ENCODE data around the gene ZNF326.
A peak's percentile ranks its signal among the peaks of the same experiment; 100 is the strongest.

ZNF326 gene

GRCh38 chr1:90023691-90024090 lies 28.8 kb downstream of the ZNF326 start:
- H3K4me3 ChIP-seq (replicated peaks; ENCODE audit: low read depth, low read length): no peak overlapping the region
- TF ChIP-seq, protein P1, sequence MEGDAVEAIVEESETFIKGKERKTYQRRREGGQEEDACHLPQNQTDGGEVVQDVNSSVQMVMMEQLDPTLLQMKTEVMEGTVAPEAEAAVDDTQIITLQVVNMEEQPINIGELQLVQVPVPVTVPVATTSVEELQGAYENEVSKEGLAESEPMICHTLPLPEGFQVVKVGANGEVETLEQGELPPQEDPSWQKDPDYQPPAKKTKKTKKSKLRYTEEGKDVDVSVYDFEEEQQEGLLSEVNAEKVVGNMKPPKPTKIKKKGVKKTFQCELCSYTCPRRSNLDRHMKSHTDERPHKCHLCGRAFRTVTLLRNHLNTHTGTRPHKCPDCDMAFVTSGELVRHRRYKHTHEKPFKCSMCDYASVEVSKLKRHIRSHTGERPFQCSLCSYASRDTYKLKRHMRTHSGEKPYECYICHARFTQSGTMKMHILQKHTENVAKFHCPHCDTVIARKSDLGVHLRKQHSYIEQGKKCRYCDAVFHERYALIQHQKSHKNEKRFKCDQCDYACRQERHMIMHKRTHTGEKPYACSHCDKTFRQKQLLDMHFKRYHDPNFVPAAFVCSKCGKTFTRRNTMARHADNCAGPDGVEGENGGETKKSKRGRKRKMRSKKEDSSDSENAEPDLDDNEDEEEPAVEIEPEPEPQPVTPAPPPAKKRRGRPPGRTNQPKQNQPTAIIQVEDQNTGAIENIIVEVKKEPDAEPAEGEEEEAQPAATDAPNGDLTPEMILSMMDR (IDR thresholded peaks at IDR 0.05; ENCODE audit: low read length, missing control alignments): no peak
- no peak for DNase-seq (ENCODE audit: low read depth)

- no peak for DNase-seq (ENCODE audit: low read depth)
- TF ChIP-seq, protein P1 (IDR thresholded peaks at IDR 0.05; ENCODE audit: low read length, missing control alignments): no peak
- H3K4me3 ChIP-seq (replicated peaks; ENCODE audit: low read depth, low read length): no peak overlapping the region
These were observed 32.4 kb downstream of the ZNF326 start for GRCh38 chr1:90027281-90027680.

GRCh38 chr1:90039652-90040051 lies 44.7 kb downstream of the ZNF326 start:
- TF ChIP-seq, protein P1 (IDR thresholded peaks at IDR 0.05; ENCODE audit: low read length, missing control alignments): no peak
- H3K4me3 ChIP-seq (replicated peaks; ENCODE audit: low read depth, low read length): no peak overlapping the region
- DNase-seq (ENCODE audit: low read depth): no peak

GRCh38 chr1:90043586-90043985 lies 48.7 kb downstream of the ZNF326 start:
- TF ChIP-seq, protein P1 (IDR thresholded peaks at IDR 0.05; ENCODE audit: low read length, missing control alignments): no peak
- DNase-seq (ENCODE audit: low read depth): no peak

GRCh38 chr1:90044346-90044745 lies 49.4 kb downstream of the ZNF326 start:
- no peak for DNase-seq (ENCODE audit: low read depth)
- TF ChIP-seq, protein P1 (IDR thresholded peaks at IDR 0.05; ENCODE audit: low read length, missing control alignments): no peak
- H3K4me3 ChIP-seq (replicated peaks; ENCODE audit: low read depth, low read length): no peak overlapping the region

More at GRCh38 chr1:90043586-90043985, 48.7 kb downstream of the ZNF326 start:
- no peak overlapping the region for H3K4me3 ChIP-seq (replicated peaks; ENCODE audit: low read depth, low read length)

DNA sequence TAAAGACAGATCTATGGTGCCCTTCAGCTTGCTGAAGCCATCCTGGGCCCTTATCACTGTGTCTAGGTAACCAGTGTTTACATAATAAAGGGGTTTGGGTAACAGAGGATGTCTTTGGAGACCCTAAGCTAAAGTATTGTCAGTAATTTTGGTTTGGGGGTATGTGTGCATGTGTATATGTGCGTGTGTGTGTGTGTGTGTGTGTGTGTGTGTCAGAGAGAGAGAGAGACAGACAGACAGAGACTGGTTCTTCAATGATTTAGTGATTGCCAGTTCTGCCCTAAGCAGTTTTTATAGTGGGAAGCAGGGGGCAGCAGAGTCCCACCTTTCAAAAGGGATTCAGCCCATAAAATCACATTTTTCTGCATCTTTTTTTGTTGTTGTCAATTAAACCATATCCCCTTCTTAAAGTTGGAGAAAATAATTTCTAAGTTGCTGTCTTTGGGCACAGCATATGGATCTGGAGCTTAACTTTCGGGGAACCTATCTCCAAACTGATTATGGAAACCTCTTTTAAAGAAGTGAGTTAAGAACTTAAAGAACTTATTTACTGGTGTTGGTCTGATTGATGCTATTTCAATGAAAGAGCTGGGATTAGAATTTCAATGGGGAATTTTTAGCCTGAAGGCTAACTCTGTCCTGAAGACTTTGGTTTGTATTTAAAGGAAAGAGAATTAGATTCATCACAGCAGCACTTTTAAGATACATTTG lies 51.1 kb downstream of the ZNF326 start:
- H3K4me3 ChIP-seq (replicated peaks; ENCODE audit: low read depth, low read length): no peak overlapping the region
- TF ChIP-seq, protein P1 (IDR thresholded peaks at IDR 0.05; ENCODE audit: low read length, missing control alignments): peak; percentile 70
- peak; percentile 36 for DNase-seq (ENCODE audit: low read depth)

GRCh38 chr1:90046635-90047034 lies 51.7 kb downstream of the ZNF326 start:
- TF ChIP-seq, protein P1 (IDR thresholded peaks at IDR 0.05; ENCODE audit: low read length, missing control alignments): no peak
- H3K4me3 ChIP-seq (replicated peaks; ENCODE audit: low read depth, low read length): no peak overlapping the region
- DNase-seq (ENCODE audit: low read depth): no peak
